Measurements from ENCODE around the gene EHD2.
"Not testable (repeated sequence)": the region's sequence is repeated elsewhere in the genome, so short reads cannot be mapped to it uniquely, and the experiment has no call there.

The EHD2 gene

DNA sequence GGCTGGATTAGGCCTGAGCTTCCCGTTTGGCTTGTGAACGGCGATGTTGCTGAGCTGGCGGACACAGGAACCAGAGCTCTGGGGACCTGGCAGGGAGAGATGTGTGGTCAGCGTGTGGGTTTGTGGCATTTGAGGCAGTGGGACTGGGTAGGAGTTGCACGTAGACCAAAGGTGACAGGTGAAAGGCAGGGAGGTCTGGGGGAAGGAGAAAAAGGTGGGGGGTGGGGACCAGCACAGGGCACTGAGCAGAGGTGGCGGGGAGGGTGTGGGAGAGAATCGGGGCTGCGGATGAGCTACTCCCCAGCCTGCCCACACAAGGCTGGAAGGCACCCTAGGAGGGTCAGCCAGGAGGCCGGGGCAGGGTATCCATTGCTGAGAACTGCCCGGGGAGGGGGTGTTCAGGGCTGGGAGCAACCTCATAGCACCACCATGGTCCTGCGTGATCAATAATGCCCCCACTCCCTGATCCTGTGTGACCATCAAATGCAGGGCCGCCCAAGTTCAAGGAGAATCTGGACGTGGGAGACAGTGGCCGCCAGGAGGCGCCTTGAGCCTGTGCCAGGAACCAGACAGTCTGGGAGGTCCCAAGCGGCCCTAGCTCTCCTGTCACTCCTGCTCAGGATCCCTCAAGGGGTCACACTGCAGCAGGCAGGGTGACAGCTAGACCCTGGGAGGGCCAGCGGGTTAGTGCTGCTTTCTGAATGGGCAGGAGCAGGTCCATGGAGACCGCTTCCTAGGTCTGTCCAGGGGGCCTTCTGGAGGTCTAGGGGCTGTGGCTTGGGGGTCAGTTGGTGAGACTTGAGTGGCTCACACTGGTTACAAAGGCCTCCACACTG, 52.5 kb downstream of the EHD2 start:
- in situ Hi-C loops (cut with HindIII; ENCODE audit: low sequenced_read_pairs), result no loop called here

DNA sequence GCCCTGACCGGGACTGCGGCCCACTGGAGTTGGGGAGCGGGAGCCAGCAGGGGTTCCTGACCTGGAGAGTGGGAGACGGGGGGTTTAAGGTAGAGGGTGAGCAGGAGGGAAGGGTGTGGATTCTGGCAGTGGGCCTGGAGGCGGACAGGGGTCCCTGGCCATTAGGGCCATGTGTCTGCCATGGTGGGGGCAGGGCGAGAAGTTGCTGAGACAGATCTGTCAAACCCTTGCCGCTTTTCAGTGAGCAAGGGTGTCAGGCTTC, 53.1 kb downstream of the EHD2 start:
- in situ Hi-C loops (cut with HindIII; ENCODE audit: low sequenced_read_pairs), result no loop called here

DNA sequence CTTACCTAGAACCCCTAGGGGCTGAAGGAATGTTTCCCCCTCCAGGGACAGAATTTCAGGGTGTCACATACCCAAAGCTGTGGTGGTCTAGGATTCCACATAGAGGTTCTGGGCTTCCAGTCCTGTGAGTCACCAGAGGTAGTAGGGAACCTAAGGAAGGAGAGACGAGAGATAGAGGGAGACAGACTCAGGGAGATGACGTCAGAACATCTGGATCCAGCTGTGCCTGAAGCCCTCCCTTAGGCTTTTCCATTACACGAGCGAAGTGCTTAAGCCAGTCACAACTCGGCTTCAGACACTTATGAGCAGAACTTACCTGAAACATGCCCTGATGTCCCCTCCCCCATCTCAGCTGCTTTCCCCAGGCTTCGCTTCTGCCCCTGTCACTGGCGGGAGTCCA, 53.4 kb downstream of the EHD2 start:
- in situ Hi-C loops (cut with HindIII; ENCODE audit: low sequenced_read_pairs), result no loop called here

DNA sequence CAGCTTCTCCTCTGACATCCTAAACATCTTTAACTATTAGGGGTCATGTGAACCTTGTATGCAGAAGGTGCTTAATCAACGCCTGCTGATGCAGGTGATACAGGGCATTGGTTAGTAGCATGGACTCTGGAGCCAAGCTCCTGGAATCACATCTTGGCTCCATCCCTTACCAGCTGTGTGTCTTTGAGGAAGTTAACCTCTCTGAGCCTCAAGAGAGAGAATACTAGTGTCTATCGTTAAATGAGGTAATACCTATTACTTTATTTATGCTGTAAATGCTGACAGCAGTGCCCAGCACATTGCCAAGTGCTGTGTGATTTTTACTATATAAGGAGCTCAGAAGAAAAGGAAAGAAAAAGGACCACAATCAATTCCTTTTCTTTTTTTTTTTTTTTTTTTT, 54.1 kb downstream of the EHD2 start:
- in situ Hi-C loops (cut with HindIII; ENCODE audit: low sequenced_read_pairs), result no loop called here

DNA sequence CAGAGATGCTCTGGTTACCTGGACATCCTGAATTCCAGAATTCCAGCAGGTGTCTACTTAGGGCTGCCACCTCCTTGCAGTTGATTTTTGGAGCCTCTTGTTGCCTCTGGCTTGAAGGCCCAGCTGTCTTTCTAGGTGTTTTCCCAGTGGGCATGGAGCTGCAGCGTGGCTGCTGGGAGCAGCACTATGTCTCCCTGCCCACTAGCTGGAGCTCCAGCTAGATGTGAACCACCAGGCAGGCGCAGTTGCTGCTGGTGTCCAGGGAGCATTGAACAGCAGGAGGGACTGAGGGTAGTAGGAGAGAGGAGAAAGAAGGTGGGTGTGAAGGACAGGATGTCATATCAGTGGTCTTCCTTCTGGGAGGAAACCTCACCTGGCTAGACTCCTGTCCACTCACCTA, 55.4 kb downstream of the EHD2 start:
- in situ Hi-C loops (cut with HindIII; ENCODE audit: low sequenced_read_pairs), result no loop called here

DNA sequence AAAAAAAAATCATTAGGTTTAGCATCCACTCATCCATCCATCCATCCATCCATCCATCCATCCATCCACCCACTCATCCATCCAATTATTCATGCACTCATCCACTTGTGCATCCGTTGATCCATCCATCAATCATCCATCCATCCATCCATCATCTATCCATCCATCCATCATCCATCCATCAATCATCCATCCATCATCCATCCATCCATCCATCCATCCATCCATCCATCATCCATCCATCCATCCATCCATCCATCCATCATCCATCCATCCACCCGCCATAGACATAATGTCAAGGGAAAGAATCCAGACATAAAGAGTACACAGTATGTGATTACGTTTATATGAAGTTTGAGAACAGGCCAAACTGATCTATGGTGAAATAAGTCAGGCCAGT, 56.3 kb downstream of the EHD2 start:
- in situ Hi-C loops (cut with HindIII; ENCODE audit: low sequenced_read_pairs), result no loop called here

DNA sequence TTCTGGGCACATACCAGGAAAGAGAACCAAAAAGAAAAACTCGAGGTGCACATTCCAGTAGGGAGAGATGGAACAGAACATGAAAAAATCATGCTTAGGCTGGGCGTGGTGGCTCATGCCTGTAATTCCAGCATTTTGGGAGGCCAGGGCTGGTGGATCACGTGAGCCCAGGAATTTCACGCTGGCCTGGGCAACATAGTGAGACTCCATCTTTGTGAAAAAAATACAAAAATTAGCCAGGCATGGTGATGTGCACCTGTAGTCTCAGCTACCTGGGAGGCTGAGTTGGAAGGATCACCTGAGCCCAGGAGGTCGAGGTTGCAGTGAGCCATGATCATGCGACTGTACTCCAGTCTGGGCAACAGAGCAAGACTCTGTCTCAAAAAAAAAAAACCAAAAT, 58.1 kb downstream of the EHD2 start:
- in situ Hi-C loops (cut with HindIII; ENCODE audit: low sequenced_read_pairs), result not testable (repeated sequence)

DNA sequence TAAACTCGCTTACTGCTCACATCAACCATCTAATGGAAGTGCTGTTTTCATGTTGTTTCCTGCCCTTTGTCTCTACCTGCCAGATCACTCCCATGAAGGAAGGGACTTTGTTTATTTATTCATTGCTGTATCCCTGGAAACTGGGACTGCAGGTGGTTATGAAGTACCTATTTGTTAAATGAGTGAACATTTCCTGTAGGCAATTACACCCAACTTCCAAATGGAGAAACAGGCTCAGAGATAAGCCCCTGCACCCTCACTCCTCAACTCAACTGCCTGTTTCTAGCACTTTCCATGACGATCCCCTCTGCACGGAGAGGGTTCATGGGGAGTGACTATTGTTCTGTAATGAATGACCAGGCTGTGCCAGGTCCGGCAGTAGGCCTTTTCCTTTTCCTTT, 63.3 kb downstream of the EHD2 start:
- in situ Hi-C loops (cut with HindIII; ENCODE audit: low sequenced_read_pairs), result no loop called here

DNA sequence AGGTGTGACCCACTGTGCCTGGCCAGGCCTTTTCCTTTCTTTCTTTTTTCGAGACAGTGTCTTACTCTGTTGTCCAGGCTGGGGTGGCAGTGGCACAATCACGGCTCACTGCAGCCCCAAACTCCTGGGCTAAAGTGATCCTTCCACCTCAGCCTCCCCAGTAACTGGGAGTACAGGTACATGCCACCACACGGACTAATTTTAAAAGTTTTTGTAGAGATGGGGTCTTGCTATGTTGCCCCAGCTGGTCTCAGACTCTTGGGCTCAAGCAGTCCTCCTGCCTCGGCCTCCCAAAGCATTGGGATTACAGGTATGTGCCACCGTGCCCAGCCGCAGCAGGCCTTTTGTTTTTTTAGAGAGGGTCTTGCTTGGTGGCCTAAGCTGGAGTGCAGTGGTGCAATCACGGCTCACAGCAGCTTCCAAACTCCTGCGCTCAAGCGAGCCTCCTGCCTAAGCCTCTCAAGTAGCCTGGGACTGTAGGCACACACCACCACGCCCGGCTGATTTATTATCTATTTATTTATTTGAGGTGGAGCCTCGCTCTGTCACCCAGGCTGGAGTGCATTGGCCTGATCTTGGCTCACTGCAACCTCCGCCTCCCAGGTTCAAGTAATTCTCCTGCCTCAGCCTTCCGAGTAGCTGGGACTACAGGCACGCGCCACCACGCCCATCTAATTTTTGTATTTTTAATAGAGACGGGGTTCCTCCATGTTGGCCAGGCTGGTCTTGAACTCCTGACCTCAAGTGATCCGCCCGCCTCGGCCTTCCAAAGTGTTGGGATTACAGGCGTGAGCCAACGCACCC, 64.2 kb downstream of the EHD2 start:
- in situ Hi-C loops (cut with HindIII; ENCODE audit: low sequenced_read_pairs), result not testable (repeated sequence)

DNA sequence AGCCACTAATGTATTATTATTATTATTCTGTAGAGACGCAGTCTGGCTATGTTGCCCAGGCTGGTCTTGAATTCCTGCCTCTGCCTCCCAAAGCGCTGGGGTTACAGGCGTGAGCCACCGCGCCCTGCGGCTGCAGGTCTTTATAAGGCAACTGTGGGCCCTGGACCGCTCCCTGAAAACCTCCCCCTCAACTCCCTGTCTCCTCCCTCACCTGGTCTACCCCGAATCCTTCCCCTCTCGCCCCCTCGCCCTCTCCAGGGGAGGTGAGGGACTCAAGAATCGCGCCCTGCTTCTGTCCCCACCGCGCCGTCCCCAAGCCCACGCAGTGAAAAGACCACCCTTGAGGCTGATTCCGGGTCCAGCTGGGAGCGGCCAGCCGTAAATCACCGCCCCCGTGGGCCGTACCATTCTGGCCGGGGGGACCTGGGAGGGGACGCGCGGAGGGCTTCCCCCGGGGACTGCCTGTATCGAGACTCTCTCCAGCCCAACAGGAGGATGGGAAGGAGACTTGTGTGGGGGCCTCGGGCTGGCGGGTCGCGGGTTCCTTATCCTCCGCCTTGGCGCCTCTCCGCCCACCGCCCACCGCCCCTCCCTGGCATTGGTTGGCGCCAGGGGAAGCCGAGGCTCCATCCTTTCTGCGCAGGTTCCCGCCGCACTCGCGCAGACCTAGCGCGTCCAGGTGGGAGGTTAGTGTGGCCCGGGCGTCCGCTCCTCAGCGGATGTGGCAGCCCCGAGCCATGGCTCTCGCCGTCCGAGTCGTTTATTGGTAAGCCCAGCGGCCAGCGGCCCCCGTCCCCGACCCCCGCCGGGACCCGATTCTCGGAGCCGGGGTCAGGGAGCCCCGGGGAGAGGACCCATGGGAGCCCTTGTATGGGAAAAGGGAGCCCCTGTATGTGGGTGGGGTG, 65.1 kb downstream of the EHD2 start, which contains the start of gene SELENOW:
SELENOW (plus strand) TSS at position 655 of the 905 bp plus-strand sequence; CDS start at position 738, 83 bp downstream.
- in situ Hi-C loops (cut with HindIII; ENCODE audit: low sequenced_read_pairs), result no loop called here

DNA sequence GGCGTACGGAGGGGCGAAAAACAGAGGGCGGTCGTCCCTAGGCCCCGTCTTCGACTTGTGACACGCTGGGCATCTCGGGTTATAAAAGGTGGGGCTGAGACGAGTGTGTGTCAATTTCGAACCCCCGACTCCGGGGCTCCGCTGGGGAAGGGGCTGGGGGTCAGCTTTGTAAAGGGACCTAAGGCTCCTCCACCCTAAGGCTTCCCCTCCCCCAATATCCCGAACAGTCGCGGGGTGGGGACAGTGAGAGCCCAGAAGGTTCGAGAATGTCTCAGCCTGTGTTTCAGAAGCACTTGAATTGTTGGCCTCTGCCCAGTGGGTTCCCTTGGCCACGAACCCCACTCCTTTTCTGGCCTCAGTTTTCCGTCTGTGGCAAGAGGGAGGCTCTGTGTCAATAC, 65.7 kb downstream of the EHD2 start:
- in situ Hi-C loops (cut with HindIII; ENCODE audit: low sequenced_read_pairs), result no loop called here

DNA sequence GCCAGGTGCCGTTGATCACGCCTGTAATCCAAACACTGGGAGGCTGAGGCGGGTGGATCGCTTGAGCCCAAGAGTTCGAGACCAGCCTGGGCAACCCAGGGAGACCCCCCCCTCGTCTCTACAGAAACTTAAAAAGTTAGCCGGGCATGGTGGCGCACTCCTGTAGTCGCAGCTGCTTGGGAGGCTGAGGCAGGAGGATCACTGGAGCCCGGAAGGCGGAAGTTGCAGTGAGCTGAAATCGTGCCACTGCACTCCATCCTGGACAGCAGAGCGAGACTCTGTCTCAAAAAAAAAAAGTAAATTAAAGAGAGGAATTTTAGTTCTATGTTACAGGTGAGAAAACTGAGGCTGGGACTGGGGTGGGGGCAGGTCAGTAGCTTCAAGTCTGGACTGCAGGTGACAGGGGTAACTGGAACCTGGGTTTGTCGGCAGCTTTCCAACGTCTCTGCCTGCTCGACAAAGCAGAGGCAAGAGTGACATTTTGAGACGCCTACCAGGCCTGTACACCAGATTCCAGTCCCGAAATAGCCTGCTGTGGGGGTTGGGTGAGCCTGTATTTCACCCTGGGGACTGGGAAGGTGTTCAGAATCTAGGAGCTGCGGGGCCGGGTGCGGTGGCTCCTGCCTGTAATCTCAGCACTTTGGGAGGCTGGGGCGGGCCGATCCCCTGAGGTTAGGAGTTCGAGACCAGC, 66.4 kb downstream of the EHD2 start:
- in situ Hi-C loops (cut with HindIII; ENCODE audit: low sequenced_read_pairs), result no loop called here

DNA sequence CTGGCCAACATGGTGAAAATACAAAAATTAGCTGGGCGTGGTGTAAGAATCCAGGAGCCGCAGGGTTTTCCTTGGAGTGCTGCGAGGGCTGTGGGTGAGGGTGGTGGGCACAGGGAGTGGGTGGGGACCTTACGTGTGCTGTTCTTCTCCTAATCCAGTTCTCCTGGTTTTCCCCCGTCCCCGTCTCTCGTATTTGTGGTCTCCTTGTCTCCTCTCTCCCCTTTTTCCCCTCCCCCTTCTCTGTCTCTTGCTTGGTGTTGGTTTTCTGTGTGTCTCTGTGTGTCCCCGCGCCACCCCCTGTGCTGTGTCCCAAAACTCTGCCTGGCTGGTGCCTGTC, 67.0 kb downstream of the EHD2 start:
- in situ Hi-C loops (cut with HindIII; ENCODE audit: low sequenced_read_pairs), result no loop called here

DNA sequence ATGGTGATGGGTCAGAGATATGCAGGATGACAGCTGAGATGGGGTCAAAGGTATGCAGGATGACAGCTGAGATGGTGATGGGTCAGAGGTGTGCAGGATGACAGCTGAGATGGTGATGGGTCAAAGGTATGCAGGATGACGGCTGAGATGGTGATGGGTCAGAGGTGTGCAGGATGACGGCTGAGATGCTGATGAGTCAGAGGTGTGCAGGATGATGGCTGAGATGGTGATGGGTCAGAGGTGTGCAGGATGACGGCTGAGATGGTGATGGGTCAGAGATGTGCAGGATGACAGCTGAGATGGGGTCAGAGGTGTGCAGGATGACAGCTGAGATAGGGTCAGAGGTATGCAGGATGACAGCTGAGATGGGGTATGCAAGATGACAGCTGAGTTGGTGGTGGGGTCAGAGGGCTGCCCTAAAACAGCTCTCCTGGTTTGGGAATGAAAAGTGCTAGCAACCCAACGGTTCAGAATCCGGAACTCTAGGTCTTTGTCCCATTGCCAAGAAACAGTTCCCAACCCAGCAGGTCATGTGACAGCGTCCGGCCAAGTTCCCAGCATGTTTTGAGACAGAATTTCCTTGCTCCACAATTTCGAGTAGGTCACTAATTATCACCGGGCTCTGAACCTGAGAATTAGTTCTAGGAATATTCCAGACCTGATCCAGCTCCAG, 68.5 kb downstream of the EHD2 start:
- in situ Hi-C loops (cut with HindIII; ENCODE audit: low sequenced_read_pairs), result no loop called here

DNA sequence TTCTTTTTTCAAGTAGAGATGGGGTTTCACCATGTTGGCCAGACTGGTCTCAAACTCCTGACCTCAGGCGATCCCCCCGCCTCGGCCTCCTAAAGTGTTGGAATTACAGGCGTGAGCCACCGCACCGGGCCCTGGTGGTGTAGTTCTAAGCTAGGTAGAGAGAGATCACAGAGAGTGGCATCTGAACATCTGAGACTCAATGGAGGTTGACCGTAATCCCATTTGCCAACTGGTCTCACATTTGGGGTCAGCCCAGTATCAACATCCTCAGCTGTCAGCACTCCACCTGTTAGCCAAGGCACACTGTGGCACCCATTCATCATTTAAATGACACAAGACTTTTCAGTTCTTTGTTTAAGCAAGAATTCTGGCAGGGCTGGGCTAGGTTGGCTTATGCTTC, 73.3 kb downstream of the EHD2 start:
- in situ Hi-C loops (cut with HindIII; ENCODE audit: low sequenced_read_pairs), result no loop called here

DNA sequence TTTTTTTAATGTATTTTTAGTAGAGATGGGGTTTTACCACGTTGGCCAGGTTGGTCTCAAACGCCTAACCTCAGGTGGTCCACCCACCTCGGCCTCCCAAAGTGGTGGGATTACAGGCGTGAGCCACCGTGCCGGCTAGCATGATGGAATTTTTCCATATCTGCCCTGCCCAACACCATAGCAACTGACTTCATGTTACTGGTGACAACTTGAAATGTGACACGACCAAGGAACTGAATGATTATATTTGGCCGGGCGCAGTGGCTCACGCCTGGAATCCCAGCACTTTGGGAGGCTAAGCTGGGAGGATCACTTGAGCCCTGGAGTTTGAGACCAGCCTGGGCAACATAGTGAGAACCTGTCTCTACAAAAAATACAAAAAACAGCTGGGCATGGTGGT, 74.1 kb downstream of the EHD2 start:
- in situ Hi-C loops (cut with HindIII; ENCODE audit: low sequenced_read_pairs), result not testable (repeated sequence)

DNA sequence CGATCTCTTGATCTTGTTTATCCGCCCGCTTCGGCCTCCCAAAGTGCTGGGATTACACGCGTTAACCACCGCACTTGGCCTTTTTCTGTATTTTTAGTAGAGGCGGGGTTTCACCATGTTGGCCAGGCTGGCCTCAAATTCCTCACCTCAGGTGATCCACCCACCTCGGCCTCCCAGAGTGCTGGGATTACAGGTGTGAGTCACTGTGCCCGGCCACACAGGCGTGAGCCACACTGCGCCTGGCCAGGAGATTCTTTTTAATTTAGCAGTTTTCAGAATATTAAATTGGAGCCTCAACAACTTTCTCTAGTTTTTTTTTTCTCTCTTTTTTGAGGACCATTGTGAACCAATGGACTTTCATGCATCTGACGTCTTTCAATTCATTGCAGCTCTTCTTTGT, 76.6 kb downstream of the EHD2 start:
- in situ Hi-C loops (cut with HindIII; ENCODE audit: low sequenced_read_pairs), result not testable (repeated sequence)

DNA sequence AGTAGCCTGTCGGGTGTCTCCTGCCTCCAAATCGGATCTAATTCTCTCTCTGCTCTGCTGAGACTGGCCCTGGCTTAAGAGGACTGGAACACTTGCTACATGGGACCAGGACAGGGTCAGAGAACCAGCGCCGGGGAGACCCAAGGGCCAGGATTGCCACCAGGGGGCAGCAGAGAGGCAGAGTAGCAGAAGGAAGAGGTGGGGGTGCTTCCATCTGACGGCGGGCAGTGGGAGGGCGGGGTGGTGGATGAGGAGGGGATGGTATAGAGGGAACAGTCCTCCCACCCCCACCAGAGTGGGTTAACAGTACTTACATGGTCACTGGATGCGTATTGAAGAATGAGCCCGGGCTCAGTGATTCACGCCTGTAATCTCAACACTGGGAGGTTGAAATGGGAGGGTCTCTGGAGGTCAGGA, 77.2 kb downstream of the EHD2 start:
- in situ Hi-C loops (cut with HindIII; ENCODE audit: low sequenced_read_pairs), result no loop called here

DNA sequence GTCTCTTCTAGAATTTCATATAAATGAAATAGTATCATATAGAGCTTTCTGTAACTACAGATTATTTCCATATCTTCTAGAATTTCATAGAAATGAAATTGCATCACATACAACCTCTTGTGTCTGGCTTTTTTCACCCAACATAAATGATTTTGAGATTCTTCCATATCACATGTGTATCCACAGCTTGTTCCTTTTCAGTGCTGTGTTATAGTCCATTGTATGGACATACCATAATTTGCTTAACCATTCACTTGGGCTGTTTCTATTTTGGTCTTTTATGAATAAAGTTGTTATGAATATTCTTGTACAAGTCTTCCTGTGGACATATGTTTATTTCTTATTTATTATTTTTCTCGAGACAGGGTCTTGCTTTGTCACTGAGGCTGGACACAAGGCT, 79.4 kb downstream of the EHD2 start:
- in situ Hi-C loops (cut with HindIII; ENCODE audit: low sequenced_read_pairs), result no loop called here
